ENCODE results near the gene CIT.

CIT gene

DNA sequence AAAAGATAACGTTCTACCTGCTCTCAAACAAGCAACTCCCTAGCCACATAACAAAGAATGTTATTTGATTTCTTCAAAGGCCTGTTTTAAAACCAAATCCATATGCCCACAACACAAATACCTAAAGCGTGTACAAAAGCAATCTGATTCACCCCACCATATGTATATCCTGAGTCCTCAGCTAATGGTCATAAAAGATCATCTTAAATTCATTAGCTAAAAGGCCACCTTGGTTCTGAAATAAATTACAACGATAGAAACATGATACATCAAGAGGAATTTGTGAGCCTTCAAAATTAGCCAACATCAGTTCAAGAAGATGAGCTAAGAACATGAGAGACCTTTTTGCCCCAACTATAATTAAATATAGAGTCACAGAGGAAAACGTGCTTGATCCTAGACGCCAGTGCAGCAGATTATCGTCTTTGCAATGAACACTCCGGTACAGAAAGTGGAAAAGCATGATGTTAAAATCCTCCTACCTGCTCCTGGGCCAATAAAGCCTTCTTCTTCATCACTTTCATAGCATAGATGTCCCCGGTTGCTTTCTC lies 20.0 kb downstream of the CIT start:
- no peak overlapping the region for H3K4me3 ChIP-seq (ENCODE audit: low read depth, low read length)
- TF ChIP-seq, protein P1, sequence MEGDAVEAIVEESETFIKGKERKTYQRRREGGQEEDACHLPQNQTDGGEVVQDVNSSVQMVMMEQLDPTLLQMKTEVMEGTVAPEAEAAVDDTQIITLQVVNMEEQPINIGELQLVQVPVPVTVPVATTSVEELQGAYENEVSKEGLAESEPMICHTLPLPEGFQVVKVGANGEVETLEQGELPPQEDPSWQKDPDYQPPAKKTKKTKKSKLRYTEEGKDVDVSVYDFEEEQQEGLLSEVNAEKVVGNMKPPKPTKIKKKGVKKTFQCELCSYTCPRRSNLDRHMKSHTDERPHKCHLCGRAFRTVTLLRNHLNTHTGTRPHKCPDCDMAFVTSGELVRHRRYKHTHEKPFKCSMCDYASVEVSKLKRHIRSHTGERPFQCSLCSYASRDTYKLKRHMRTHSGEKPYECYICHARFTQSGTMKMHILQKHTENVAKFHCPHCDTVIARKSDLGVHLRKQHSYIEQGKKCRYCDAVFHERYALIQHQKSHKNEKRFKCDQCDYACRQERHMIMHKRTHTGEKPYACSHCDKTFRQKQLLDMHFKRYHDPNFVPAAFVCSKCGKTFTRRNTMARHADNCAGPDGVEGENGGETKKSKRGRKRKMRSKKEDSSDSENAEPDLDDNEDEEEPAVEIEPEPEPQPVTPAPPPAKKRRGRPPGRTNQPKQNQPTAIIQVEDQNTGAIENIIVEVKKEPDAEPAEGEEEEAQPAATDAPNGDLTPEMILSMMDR (IDR thresholded peaks at IDR 0.05; ENCODE audit: low read depth, low read length), result no peak

DNA sequence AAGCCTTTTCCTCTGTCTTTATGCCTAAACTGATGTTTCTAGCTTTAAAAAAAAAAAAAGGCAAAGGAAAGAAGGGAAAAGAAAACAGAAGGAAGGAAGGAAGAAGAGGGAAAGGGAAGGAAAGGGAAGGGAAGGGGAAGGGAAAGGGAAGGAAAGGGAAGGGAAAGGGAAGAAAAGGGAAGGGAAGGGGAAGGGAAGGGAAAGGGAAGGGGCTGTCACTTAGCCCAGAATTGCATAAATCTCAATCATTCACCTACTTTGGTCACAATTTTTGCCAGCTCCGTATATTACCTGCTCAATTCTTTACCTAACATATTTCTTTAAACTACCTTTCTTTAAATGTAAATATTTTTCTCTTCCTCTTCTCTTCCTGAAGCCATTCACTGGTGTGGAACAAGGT lies 26.8 kb downstream of the CIT start:
- H3K4me3 ChIP-seq (ENCODE audit: low read depth, low read length), result no peak overlapping the region
- TF ChIP-seq, protein P1 (IDR thresholded peaks at IDR 0.05; ENCODE audit: low read depth, low read length), result no peak

DNA sequence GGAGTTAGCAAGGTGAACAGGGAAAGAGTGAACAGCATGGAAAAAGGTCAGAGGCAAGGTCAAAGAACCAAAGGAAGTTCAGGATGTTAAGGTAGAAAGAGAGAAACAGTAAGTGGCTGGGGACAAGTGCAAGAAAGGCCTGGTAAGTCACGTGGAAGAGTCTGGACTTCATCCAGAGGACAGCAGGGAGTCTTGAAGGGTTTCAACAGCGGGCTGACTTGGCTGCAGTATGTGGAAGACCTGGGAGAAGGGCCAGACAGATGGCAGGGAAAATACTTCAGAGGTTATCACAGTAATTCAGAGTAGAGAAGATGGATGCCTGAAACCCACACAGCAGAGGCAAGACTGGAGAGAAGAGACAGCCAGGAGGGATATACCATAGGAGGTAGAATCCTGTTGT lies 34.0 kb downstream of the CIT start:
- no peak overlapping the region for H3K4me3 ChIP-seq (ENCODE audit: low read depth, low read length)
- TF ChIP-seq, protein P1 (IDR thresholded peaks at IDR 0.05; ENCODE audit: low read depth, low read length), result no peak

DNA sequence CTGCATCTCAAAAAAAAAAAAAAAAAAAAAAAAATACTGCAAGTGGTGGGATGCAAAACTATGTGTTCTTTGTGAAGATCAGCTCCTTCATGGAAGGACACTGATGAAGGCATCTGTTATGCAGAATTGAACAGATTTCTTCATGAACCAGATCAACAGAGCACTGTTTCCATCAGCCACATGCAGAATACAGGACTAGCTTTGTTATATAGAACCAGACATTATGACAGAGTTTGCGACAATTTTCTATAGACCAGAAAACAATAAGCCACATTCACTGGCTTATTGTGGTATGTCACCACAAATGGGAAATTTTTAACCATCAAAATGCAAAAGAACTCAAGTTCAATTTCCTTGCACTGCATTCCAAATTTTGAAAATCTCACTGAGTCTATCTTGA lies 34.7 kb downstream of the CIT start:
- TF ChIP-seq, protein P1 (IDR thresholded peaks at IDR 0.05; ENCODE audit: low read depth, low read length), result no peak
- no peak overlapping the region for H3K4me3 ChIP-seq (ENCODE audit: low read depth, low read length)

- H3K4me3 ChIP-seq (ENCODE audit: low read depth, low read length), result no peak overlapping the region
- TF ChIP-seq, protein P1 (IDR thresholded peaks at IDR 0.05; ENCODE audit: low read depth, low read length), result no peak
Measured at GRCh38 chr12:119841433-119842210, 35.5 kb downstream of the CIT start.

- TF ChIP-seq, protein P1 (IDR thresholded peaks at IDR 0.05; ENCODE audit: low read depth, low read length), result no peak
- H3K4me3 ChIP-seq (ENCODE audit: low read depth, low read length), result no peak overlapping the region
Measured at GRCh38 chr12:119840582-119840981, 36.5 kb downstream of the CIT start.

DNA sequence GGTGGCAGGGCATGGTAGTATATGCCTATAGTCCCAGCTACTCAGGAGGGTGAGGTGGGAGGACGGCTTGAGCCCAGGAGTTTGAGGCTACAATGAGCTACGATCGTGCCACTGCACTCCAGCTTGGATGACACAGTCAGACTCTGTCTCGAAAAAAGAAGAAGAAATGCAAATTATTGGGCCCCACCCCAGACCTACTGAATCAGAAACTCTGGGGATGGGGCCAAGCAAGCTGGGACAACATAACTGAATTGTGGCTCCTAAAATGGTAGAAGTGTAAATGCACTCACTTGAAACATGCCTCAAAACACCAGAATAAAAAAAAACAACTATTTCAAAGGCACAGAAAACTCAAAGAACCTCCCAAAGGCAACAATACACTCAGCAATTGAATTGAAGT lies 37.0 kb downstream of the CIT start:
- H3K4me3 ChIP-seq (ENCODE audit: low read depth, low read length), result no peak overlapping the region
- TF ChIP-seq, protein P1 (IDR thresholded peaks at IDR 0.05; ENCODE audit: low read depth, low read length), result no peak

Data from WI38 (cell line).